Measurements from ENCODE around the gene ZBED5. TPM values are rescaled to one million over a fixed set of nuclear protein-coding genes. Genes with fewer than 3 reads are reported as not detected.

The ZBED5 gene
- total and polyA plus RNA-seq, 9 of the 15 experiments (the other 6 are each of a cell fraction or from before 2014, with no cell fraction given) = 12.4 to 70.7 (median 26.8) TPM

DNA sequence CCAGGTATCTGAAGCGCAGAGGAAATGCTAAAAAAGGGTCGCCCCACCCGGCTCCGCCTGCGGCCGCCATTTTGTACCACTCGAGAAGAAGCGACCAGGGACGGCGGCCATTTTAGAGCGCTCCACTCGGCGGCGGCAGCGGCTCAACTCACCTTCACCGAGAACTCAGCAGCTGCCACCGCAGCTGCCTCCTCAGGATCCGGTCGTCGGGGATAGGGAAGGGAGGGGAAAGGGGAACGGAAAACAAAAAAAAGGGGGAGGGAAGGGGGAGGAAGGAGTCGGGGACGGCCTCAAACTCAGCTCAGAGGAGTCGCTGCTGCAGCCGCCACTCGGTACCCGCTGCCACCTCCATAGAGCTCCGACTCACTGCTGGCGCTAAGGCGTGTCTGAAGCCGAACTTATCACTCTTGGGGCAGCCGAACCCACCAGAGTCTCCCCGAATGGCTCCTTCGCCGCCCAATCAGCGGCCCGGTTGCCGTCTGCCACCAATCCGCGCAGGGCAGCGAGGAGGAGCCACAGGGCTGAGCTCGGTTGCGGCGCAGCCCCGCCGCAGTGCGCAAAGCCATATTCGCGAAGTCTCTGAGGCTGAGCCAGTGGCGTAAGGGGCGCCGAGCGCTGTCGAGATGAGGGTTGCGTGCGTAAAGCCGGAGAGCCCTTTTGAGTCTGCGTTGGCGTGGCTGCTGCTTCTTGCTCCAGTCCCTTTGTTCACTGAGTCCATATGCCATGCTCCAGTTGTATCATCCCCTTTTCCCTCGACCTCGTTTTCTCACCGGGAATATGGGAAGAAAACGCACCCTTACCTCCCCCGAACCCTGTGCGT, 49.1 kb downstream of the ZBED5 start, which contains the start of gene EIF4G2 (continued):
- TF ChIP-seq, protein P1, sequence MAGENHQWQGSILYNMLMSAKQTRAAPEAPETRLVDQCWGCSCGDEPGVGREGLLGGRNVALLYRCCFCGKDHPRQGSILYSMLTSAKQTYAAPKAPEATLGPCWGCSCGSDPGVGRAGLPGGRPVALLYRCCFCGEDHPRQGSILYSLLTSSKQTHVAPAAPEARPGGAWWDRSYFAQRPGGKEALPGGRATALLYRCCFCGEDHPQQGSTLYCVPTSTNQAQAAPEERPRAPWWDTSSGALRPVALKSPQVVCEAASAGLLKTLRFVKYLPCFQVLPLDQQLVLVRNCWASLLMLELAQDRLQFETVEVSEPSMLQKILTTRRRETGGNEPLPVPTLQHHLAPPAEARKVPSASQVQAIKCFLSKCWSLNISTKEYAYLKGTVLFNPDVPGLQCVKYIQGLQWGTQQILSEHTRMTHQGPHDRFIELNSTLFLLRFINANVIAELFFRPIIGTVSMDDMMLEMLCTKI (IDR thresholded peaks at IDR 0.05; ENCODE audit: partially characterized antibody) = no peak
- TF ChIP-seq, protein P2, sequence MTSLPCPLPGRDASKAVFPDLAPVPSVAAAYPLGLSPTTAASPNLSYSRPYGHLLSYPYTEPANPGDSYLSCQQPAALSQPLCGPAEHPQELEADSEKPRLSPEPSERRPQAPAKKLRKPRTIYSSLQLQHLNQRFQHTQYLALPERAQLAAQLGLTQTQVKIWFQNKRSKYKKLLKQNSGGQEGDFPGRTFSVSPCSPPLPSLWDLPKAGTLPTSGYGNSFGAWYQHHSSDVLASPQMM (CRISPR knock-in tag; IDR thresholded peaks at IDR 0.05) = no peak
- TF ChIP-seq, protein P3, sequence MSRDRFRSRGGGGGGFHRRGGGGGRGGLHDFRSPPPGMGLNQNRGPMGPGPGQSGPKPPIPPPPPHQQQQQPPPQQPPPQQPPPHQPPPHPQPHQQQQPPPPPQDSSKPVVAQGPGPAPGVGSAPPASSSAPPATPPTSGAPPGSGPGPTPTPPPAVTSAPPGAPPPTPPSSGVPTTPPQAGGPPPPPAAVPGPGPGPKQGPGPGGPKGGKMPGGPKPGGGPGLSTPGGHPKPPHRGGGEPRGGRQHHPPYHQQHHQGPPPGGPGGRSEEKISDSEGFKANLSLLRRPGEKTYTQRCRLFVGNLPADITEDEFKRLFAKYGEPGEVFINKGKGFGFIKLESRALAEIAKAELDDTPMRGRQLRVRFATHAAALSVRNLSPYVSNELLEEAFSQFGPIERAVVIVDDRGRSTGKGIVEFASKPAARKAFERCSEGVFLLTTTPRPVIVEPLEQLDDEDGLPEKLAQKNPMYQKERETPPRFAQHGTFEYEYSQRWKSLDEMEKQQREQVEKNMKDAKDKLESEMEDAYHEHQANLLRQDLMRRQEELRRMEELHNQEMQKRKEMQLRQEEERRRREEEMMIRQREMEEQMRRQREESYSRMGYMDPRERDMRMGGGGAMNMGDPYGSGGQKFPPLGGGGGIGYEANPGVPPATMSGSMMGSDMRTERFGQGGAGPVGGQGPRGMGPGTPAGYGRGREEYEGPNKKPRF (IDR thresholded peaks at IDR 0.05; ENCODE audit: low read depth, low read length) = peak; percentile 95
- TF ChIP-seq MED1 (CRISPR knock-in tag; IDR thresholded peaks at IDR 0.05; ENCODE audit: borderline replicate concordance) (no peak), DPF2 (IDR thresholded peaks at IDR 0.05) (peak; percentile 41), STAT5A (IDR thresholded peaks at IDR 0.05; ENCODE audit: borderline replicate concordance, low read length) (0 out of 2 replicates have a peak, but pooled peaks have one; percentile 20), ELF2 (CRISPR knock-in tag; IDR thresholded peaks at IDR 0.05) (no peak)
- TF ChIP-seq, protein P4, sequence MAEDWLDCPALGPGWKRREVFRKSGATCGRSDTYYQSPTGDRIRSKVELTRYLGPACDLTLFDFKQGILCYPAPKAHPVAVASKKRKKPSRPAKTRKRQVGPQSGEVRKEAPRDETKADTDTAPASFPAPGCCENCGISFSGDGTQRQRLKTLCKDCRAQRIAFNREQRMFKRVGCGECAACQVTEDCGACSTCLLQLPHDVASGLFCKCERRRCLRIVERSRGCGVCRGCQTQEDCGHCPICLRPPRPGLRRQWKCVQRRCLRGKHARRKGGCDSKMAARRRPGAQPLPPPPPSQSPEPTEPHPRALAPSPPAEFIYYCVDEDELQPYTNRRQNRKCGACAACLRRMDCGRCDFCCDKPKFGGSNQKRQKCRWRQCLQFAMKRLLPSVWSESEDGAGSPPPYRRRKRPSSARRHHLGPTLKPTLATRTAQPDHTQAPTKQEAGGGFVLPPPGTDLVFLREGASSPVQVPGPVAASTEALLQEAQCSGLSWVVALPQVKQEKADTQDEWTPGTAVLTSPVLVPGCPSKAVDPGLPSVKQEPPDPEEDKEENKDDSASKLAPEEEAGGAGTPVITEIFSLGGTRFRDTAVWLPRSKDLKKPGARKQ (CRISPR knock-in tag; IDR thresholded peaks at IDR 0.05) = no peak
- TF ChIP-seq, protein P5, sequence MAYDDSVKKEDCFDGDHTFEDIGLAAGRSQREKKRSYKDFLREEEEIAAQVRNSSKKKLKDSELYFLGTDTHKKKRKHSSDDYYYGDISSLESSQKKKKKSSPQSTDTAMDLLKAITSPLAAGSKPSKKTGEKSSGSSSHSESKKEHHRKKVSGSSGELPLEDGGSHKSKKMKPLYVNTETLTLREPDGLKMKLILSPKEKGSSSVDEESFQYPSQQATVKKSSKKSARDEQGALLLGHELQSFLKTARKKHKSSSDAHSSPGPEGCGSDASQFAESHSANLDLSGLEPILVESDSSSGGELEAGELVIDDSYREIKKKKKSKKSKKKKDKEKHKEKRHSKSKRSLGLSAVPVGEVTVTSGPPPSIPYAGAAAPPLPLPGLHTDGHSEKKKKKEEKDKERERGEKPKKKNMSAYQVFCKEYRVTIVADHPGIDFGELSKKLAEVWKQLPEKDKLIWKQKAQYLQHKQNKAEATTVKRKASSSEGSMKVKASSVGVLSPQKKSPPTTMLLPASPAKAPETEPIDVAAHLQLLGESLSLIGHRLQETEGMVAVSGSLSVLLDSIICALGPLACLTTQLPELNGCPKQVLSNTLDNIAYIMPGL (CRISPR knock-in tag; IDR thresholded peaks at IDR 0.05) = 0 out of 2 replicates have a peak, but pooled peaks have one; percentile 28
- TF ChIP-seq, protein P6, sequence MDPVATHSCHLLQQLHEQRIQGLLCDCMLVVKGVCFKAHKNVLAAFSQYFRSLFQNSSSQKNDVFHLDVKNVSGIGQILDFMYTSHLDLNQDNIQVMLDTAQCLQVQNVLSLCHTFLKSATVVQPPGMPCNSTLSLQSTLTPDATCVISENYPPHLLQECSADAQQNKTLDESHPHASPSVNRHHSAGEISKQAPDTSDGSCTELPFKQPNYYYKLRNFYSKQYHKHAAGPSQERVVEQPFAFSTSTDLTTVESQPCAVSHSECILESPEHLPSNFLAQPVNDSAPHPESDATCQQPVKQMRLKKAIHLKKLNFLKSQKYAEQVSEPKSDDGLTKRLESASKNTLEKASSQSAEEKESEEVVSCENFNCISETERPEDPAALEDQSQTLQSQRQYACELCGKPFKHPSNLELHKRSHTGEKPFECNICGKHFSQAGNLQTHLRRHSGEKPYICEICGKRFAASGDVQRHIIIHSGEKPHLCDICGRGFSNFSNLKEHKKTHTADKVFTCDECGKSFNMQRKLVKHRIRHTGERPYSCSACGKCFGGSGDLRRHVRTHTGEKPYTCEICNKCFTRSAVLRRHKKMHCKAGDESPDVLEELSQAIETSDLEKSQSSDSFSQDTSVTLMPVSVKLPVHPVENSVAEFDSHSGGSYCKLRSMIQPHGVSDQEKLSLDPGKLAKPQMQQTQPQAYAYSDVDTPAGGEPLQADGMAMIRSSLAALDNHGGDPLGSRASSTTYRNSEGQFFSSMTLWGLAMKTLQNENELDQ (CRISPR knock-in tag; IDR thresholded peaks at IDR 0.05; ENCODE audit: borderline replicate concordance) = no peak
- TF ChIP-seq, protein P7, sequence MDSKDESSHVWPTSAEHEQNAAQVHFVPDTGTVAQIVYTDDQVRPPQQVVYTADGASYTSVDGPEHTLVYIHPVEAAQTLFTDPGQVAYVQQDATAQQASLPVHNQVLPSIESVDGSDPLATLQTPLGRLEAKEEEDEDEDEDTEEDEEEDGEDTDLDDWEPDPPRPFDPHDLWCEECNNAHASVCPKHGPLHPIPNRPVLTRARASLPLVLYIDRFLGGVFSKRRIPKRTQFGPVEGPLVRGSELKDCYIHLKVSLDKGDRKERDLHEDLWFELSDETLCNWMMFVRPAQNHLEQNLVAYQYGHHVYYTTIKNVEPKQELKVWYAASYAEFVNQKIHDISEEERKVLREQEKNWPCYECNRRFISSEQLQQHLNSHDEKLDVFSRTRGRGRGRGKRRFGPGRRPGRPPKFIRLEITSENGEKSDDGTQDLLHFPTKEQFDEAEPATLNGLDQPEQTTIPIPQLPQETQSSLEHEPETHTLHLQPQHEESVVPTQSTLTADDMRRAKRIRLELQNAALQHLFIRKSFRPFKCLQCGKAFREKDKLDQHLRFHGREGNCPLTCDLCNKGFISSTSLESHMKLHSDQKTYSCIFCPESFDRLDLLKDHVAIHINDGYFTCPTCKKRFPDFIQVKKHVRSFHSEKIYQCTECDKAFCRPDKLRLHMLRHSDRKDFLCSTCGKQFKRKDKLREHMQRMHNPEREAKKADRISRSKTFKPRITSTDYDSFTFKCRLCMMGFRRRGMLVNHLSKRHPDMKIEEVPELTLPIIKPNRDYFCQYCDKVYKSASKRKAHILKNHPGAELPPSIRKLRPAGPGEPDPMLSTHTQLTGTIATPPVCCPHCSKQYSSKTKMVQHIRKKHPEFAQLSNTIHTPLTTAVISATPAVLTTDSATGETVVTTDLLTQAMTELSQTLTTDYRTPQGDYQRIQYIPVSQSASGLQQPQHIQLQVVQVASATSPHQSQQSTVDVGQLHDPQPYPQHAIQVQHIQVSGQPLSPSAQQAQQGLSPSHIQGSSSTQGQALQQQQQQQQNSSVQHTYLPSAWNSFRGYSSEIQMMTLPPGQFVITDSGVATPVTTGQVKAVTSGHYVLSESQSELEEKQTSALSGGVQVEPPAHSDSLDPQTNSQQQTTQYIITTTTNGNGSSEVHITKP (IDR thresholded peaks at IDR 0.05; ENCODE audit: partially characterized antibody) = peak; percentile 65
